ENCODE results near the gene MAX. TPM values are rescaled to one million over a fixed set of nuclear protein-coding genes. Genes with fewer than 3 reads are reported as not detected.

Gene MAX
- total RNA-seq, 4 donors from 2014 or later = 38.6 to 69.8 (median 55.3) TPM

GRCh38 chr14:65045006-65045405, 57.3 kb downstream of the MAX start:
- no peak for DNase-seq (ENCODE audit: low spot score)
- TF ChIP-seq CTCF (IDR thresholded peaks at IDR 0.05) = no peak
- no peak for ATAC-seq (ENCODE audit: low FRiP score)

GRCh38 chr14:65044596-65044959, 57.7 kb downstream of the MAX start:
- no peak for DNase-seq (ENCODE audit: low spot score)
- no peak for ATAC-seq (ENCODE audit: low FRiP score)
- TF ChIP-seq CTCF (IDR thresholded peaks at IDR 0.05) = no peak

- DNase-seq (ENCODE audit: low spot score) = no peak
- ATAC-seq (ENCODE audit: low FRiP score) = no peak
- TF ChIP-seq CTCF (IDR thresholded peaks at IDR 0.05) = no peak
Measured at GRCh38 chr14:65043893-65044595, 58.3 kb downstream of the MAX start.

DNA sequence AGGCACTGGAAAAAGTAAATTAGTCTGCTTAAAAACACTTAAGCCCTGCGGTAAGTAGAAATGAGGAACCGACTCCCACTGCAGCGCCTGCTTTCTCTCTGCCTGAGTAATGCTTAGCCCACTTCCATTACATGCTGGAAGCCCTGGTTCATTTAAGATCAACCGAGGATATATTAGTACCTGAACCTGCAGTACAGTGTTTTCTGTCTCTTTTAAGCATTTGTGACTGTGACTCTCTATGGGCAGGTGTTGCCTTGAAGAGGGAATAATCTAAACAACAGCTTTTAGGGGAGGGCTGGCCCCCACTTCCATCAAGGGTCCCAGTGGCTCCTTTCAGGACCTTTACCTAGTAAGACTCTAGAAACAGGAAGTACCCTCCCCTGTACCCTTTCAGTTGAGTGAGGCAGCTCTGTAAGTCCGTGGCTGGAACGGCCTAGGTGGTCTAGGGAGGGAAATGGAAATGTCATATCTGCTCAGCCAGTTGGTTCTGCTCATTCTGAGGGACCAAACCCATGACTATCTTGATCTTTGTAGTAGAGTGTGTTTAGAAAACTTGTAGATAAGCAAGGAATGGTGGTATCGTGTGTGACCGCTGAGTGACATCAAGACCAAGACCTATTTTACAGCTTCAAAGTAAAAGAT, 59.5 kb downstream of the MAX start:
- ATAC-seq (ENCODE audit: low FRiP score) = no peak

GRCh38 chr14:65042296-65042695, 60.0 kb downstream of the MAX start:
- ATAC-seq (ENCODE audit: low FRiP score) (no peak), DNase-seq (ENCODE audit: low spot score) (no peak)

More for the DNA sequence above, 59.5 kb downstream of the MAX start:
- no peak for TF ChIP-seq CTCF (IDR thresholded peaks at IDR 0.05)
- DNase-seq (ENCODE audit: low spot score) = no peak

DNA sequence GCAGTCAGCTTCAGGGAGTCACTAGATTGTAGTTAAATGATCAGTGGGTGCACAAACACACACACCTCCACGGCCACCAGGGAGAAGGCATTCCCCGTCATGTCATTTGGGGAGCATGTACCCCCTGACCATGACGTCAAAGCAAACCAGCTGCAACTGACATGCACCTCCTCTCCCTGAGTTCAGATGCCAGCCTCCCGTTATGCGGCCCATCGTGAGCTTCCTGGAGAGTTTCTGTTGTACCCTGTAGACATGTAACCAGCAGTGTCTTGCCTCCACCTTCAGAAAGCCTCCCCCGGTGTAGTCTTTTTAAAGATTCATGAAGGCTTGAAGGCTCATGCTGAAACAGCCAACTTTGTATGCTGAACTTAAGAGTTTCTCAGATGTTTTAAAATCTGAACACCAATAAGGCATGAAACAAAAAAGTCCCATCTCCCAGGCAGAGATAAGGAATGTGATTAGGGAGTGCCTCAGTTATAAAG, 60.8 kb downstream of the MAX start:
- no peak for ATAC-seq (ENCODE audit: low FRiP score)
- DNase-seq (ENCODE audit: low spot score) = no peak
- no peak for TF ChIP-seq CTCF (IDR thresholded peaks at IDR 0.05)

More at GRCh38 chr14:65042296-65042695, 60.0 kb downstream of the MAX start:
- no peak for TF ChIP-seq CTCF (IDR thresholded peaks at IDR 0.05)

All from omental fat pad (tissue), 4 donors.